Fibroblast of villous mesenchyme (primary cell): Measurements from ENCODE around the gene ZBTB20. TPM values are rescaled to one million over a fixed set of nuclear protein-coding genes. Genes with fewer than 3 reads are reported as not detected.

ENCODE experiments used
- DNase-seq: peaks from one replicate; pipeline ENCODE4 v3.0.0-alpha.2; 2010; ENCODE audit warnings: low read depth
- H3K4me3 ChIP-seq: 2 replicates; pipeline ENCODE4 v1.5.1; 2011; ENCODE audit warnings: low read depth, mild to moderate bottlenecking, low read length
- CTCF ChIP-seq: IDR thresholded peaks from 2 replicates; pipeline ENCODE4 v1.5.1; 2012; ENCODE audit warnings: low read depth, mild to moderate bottlenecking, low read length; ENCODE audit not compliant: insufficient read depth
- total RNA-seq: library from RNA; depleted of rRNA; stranded (reverse); fragments of >200 nt; gene quantifications from 2 replicates; pipeline ENCODE4 v1.2.3, GENCODE V29; 2012

Gene ZBTB20
- total RNA-seq, 1 donor, result 28.1 TPM

- TF ChIP-seq CTCF, result no peak
- DNase-seq, result no peak
- no peak overlapping the region for H3K4me3 ChIP-seq
Measured at GRCh38 chr3:114496466-114496865, 650.6 kb downstream of the ZBTB20 start.

GRCh38 chr3:114496021-114496434 is 651.1 kb downstream of the ZBTB20 start:
- H3K4me3 ChIP-seq, result no peak overlapping the region
- peak; percentile 57 for DNase-seq
- TF ChIP-seq CTCF, result no peak

- no peak for TF ChIP-seq CTCF
- no peak for DNase-seq
- no peak overlapping the region for H3K4me3 ChIP-seq
Measured at GRCh38 chr3:114494498-114494897, 652.6 kb downstream of the ZBTB20 start.

- no peak for TF ChIP-seq CTCF
- no peak for DNase-seq
Measured at GRCh38 chr3:114490829-114491228, 656.3 kb downstream of the ZBTB20 start.

DNA sequence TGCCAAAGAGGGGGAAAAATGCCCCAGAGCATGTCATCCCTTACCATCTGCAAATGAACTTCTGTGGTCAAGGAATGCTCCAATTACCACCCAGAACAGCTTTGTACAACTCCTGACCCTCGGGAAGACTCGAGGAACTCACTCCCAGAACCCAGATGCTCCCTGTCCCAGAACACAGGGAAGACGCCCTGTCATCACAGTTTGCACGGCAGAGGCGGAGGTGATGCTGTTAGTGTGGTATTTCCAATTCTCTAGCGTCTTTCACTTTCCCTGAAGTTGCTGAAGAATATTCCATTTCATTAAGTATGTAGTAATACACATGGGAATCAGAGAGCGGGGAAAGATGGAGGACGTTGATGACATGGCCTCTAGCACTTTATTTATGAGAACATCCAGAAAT is 659.6 kb downstream of the ZBTB20 start:
- DNase-seq, result no peak
- no peak for TF ChIP-seq CTCF
- H3K4me3 ChIP-seq, result no peak overlapping the region

More at GRCh38 chr3:114490829-114491228, 656.3 kb downstream of the ZBTB20 start:
- no peak overlapping the region for H3K4me3 ChIP-seq

- H3K4me3 ChIP-seq, result no peak overlapping the region
- no peak for DNase-seq
- no peak for TF ChIP-seq CTCF
Measured at GRCh38 chr3:114484919-114485318, 662.2 kb downstream of the ZBTB20 start.

DNA sequence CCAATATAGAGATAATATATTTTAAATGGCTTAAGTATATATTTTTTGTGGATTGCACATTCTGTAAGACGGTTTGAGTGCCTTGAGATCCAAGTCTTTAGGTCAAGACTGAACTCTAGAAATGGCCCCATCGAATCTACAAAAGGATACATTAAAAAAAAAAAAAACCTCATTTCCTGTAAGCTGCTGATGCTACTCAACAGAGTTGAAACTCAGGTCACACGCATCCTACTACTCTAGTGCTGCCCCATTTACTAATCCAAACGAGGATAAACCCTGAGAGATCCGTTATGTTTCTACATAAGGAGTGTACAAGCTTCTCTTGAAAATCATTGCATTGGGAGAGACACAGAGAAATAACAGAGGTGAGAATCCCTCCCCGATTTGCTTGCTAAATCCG is 666.0 kb downstream of the ZBTB20 start:
- DNase-seq, result no peak
- no peak for TF ChIP-seq CTCF
- H3K4me3 ChIP-seq, result no peak overlapping the region
